GM19324 (cell line): ENCODE data around the gene BACH1.
"Not testable (repeated sequence)": the region's sequence is repeated elsewhere in the genome, so short reads cannot be mapped to it uniquely, and the experiment has no call there.

Source experiments
- ATAC-seq: cut with Tn5 transposase; IDR thresholded peaks from one replicate; pipeline ENCODE4 v1.9.1; 2021; ENCODE audit warnings: mild to moderate bottlenecking, moderate library complexity; ENCODE audit not compliant: unreplicated experiment, low FRiP score

Gene BACH1

GRCh38 chr21:29338256-29338655 lies 39.5 kb downstream of the BACH1 start:
- ATAC-seq: no peak

- ATAC-seq: no peak
Measured at GRCh38 chr21:29340228-29340627, 41.5 kb downstream of the BACH1 start.

GRCh38 chr21:29342363-29342957 lies 43.7 kb downstream of the BACH1 start:
- no peak for ATAC-seq

- no peak for ATAC-seq
Measured at GRCh38 chr21:29343519-29343918, 44.8 kb downstream of the BACH1 start.

GRCh38 chr21:29346281-29346680 lies 47.6 kb downstream of the BACH1 start:
- ATAC-seq: no peak

GRCh38 chr21:29346771-29347170 lies 48.0 kb downstream of the BACH1 start:
- no peak for ATAC-seq

GRCh38 chr21:29347274-29347681 lies 48.6 kb downstream of the BACH1 start:
- ATAC-seq: no peak

GRCh38 chr21:29349702-29350101 lies 51.0 kb downstream of the BACH1 start:
- no peak for ATAC-seq

GRCh38 chr21:29350246-29350779 lies 51.6 kb downstream of the BACH1 start:
- no peak for ATAC-seq

GRCh38 chr21:29351691-29352090 lies 53.0 kb downstream of the BACH1 start:
- no peak for ATAC-seq

- ATAC-seq: not testable (repeated sequence)
Measured at GRCh38 chr21:29355043-29355710, 56.5 kb downstream of the BACH1 start.

- ATAC-seq: not testable (repeated sequence)
Measured at GRCh38 chr21:29356291-29356690, 57.6 kb downstream of the BACH1 start.

GRCh38 chr21:29356810-29357209 lies 58.1 kb downstream of the BACH1 start:
- ATAC-seq: not testable (repeated sequence)

GRCh38 chr21:29359718-29360117 lies 61.0 kb downstream of the BACH1 start:
- no peak for ATAC-seq

- no peak for ATAC-seq
Measured at GRCh38 chr21:29360799-29361765, 62.4 kb downstream of the BACH1 start.

- ATAC-seq: no peak
Measured at GRCh38 chr21:29362758-29363157, 64.0 kb downstream of the BACH1 start.

GRCh38 chr21:29365661-29366265 lies 67.0 kb downstream of the BACH1 start:
- ATAC-seq: no peak

GRCh38 chr21:29366532-29366931 lies 67.8 kb downstream of the BACH1 start:
- no peak for ATAC-seq

GRCh38 chr21:29367335-29367734 lies 68.6 kb downstream of the BACH1 start:
- no peak for ATAC-seq

GRCh38 chr21:29368906-29369305 lies 70.2 kb downstream of the BACH1 start:
- no peak for ATAC-seq

GRCh38 chr21:29371464-29371863 lies 72.7 kb downstream of the BACH1 start:
- no peak for ATAC-seq
